Measurements from ENCODE around the gene OSBPL5. TPM values are rescaled to one million over a fixed set of nuclear protein-coding genes. Genes with fewer than 3 reads are reported as not detected.
"Not testable (repeated sequence)": the region's sequence is repeated elsewhere in the genome, so short reads cannot be mapped to it uniquely, and the experiment has no call there.

Gene OSBPL5
- total RNA-seq, 2 experiments from 2014 or later, result 2.8 to 3.4 TPM

- ChIA-PET CTCF (interaction anchor here (1.4 to 2.2 kb wide), 2 partner anchors 14 to 40 kb away, joined by 4 to 5 read pairs; no protein-coding TSS in a partner anchor), POLR2A (no interaction called here)
Observed at GRCh38 chr11:3077189-3077836, 87.8 kb downstream of the OSBPL5 start.

- CTCF ChIA-PET, result interaction anchor here (0.6 kb wide), 1 partner anchor 142 kb away, joined by 4 read pairs; no protein-coding TSS in a partner anchor
- POLR2A ChIA-PET, result no interaction called here
Observed at GRCh38 chr11:3074912-3075589, 90.1 kb downstream of the OSBPL5 start.

DNA sequence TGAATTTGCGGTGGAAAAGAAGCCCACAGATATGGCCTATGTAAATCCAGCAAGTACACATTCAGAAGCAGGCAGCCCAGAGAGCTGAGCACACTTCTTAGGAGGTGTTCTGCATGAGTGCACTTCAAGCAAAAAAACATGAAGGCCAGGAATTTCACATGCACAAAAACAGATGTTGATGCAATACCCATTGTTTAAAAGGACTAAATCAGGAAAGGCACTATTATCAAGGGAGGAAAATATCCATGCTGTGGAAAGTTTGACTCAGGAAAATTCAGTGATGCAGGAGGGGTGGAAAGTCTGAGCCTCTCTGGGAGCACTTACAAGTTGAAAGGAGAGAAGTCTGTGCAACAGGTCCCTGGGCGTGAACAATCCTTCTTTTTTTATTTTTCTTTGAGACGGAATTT lies 92.1 kb downstream of the OSBPL5 start:
- CTCF ChIA-PET, result interaction anchor here (1.0 kb wide), 1 partner anchor 19 kb away, joined by 3 read pairs; no protein-coding TSS in a partner anchor
- POLR2A ChIA-PET, result interaction anchor here (0.6 kb wide), 1 partner anchor 117 kb away, joined by 3 read pairs; no protein-coding TSS in a partner anchor

- POLR2A ChIA-PET, result no interaction called here
- CTCF ChIA-PET, result interaction anchor here (0.6 kb wide), 1 partner anchor 587 kb away, joined by 3 read pairs; no protein-coding TSS in a partner anchor
Observed at GRCh38 chr11:3069425-3069824, 95.7 kb downstream of the OSBPL5 start.

DNA sequence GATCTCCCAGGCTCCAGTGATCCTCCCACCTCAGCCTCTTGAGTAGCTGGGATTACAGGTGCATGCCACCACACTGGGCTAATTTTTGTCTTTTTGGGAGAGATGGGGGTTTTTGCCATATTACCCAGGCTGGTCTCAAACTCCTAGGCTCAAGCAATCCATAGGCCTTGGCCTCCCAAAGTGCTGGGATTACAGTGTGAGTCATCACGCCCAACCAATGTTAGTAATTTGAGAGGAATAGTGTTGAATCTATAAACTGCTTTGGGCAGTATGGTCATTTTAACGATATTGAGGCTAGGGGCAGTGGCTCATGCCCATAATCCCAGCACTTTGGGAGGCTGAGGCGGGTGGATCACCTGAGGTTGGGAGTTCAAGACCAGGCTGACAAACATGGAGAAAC lies 98.8 kb downstream of the OSBPL5 start:
- CTCF ChIA-PET, result not testable (repeated sequence)

GRCh38 chr11:3064709-3065108 lies 100.4 kb downstream of the OSBPL5 start:
- CTCF ChIA-PET, result interaction anchor here (0.8 kb wide), 2 partner anchors 13 to 18 kb away, joined by 3 to 4 read pairs; no protein-coding TSS in a partner anchor
- POLR2A ChIA-PET, result not testable (repeated sequence)

More for the DNA sequence above, 98.8 kb downstream of the OSBPL5 start:
- POLR2A ChIA-PET, result not testable (repeated sequence)

- CTCF ChIA-PET, POLR2A ChIA-PET: not testable (repeated sequence)
Observed at GRCh38 chr11:3063876-3064275, 101.2 kb downstream of the OSBPL5 start.

DNA sequence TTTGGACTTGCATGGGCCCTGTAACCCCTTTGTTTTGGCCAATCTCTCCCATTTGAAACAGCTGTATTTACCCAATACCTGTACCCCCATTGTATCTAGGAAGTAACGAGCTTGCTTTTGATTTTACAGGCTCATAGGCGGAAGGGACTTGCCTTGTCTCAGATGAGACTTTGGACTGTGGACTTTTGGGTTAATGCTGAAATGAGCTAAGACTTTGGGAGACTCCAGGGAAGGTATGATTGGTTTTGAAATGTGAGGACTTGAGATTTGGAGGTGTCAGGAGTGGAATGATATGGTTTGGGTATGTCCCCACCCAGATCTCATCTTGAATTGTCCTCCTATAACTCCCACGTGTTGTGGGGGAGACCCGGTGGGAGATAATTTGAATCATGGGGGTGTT lies 101.7 kb downstream of the OSBPL5 start:
- CTCF ChIA-PET, POLR2A ChIA-PET: not testable (repeated sequence)

GRCh38 chr11:3060436-3061025 lies 104.6 kb downstream of the OSBPL5 start:
- POLR2A ChIA-PET, result no interaction called here
- CTCF ChIA-PET, result interaction anchor here (2.5 kb wide), 1 partner anchor 31 kb away, joined by 9 read pairs; no protein-coding TSS in a partner anchor

DNA sequence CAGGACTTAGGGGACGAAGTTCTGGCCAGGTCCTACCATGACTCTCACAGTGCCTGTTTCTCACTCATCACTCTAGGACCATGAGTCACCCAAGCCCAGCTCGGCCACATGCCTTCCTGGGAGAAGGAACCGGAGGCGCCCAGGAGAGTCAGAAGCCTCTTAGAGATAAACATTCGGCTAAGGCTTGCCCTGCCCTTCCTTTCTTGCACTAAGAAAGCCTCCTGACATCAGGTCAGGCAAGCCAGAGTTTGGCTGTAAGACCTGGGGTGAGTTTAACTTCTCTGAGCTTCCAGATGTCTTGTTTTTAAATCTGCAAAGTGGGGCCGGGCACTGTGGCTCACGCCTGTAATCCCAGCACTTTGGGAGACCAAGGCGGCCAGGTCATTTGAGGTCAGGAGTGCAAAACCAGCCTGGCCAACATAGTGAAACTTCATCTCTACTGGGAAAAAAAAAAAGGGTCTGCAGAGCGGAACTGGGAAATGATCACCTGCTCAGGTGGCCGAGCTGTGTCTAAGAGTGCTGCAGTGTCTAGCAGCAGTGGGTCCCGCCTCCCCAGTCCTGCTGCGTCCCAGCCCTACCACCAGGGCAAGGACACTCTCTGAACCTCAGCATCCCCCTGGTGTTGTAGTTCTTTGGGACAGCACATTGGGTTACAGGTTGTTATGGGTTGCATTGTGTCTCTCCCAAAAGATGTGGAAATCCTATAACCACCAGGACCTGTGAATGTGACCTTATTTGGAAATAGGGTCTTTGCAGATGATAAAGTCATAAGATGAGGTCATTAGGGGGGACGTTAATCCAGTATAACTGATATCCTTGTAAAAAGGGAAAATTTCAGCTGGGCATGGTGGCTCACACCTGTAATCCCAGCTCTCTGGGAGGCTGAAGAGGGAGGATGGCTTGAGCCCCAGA lies 106.1 kb downstream of the OSBPL5 start:
- ChIA-PET POLR2A (interaction anchor here (0.6 kb wide), 1 partner anchor 11 kb away, joined by 7 read pairs; no protein-coding TSS in a partner anchor), CTCF (interaction anchor here (0.8 to 2.5 kb wide), 2 partner anchors 33 to 526 kb away, joined by 3 to 9 read pairs; no protein-coding TSS in a partner anchor)

DNA sequence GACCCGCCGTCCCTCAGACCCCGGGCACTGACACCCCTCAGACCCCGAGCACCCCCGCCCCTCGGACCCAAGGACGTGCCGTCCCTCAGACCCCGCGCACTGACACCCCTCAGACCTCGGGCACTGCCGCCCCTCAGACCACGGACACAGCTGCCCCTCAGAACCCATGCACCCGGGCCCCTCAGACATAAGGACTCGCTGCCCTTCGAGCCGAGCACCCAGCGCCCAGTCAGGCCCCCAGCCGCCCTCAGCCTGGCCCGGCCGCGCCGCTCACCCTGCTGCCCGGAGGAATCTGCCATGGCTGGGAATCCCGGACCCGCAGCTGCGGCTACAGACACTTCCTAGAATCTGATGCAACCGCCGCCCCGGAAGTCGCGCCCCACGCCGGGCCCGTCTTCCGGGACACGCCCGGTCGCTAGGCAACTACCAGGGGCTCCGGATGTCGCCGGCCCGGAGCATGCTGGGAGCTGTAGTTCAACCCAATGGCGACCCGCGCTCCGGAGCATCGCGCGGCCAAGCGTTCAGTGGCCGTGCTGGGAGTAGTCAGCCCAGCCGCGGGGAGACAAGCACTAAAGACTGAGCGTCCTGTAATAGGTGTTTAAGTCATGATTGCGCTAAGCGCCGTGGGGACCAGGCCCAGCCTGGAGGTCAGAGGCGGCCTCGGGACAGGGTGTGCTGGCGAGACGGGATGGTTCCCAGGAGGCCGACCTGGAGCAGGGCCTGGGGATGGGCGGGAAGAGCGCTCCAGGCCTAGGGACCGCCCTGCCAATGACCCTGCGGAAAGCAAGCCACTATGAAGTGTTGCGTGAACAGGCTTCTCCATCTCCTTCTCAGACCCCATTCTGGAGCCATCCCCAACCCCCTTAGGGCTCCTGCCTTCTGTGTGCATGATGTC lies 107.8 kb downstream of the OSBPL5 start, which contains the start of gene CARS1:
TSS of gene CARS1 (minus strand) at position 355 of the 895 bp plus-strand sequence. CDS start at position 299, 56 bp downstream.
- CTCF ChIA-PET, result interaction anchor here (1.1 kb wide), 1 partner anchor 524 kb away, joined by 4 read pairs; no protein-coding TSS in a partner anchor
- POLR2A ChIA-PET, result interaction anchor here (0.7 to 1.2 kb wide), 6 partner anchors 34 to 322 kb away, joined by 3 to 4 read pairs (median 4); partner anchors contain the start of genes NAP1L4, PHLDA2 and ZNF195

- CTCF ChIA-PET, result interaction anchor here (1.1 kb wide), 1 partner anchor 523 kb away, joined by 4 read pairs; no protein-coding TSS in a partner anchor
- POLR2A ChIA-PET, result interaction anchor here (0.9 to 1.2 kb wide), 4 partner anchors 64 to 323 kb away, joined by 3 to 4 read pairs (median 4); partner anchors contain the start of genes NAP1L4 and ZNF195
Observed at GRCh38 chr11:3056296-3057068, 108.6 kb downstream of the OSBPL5 start.

GRCh38 chr11:3055891-3056290 lies 109.2 kb downstream of the OSBPL5 start:
- ChIA-PET POLR2A (no interaction called here), CTCF (no interaction called here)

DNA sequence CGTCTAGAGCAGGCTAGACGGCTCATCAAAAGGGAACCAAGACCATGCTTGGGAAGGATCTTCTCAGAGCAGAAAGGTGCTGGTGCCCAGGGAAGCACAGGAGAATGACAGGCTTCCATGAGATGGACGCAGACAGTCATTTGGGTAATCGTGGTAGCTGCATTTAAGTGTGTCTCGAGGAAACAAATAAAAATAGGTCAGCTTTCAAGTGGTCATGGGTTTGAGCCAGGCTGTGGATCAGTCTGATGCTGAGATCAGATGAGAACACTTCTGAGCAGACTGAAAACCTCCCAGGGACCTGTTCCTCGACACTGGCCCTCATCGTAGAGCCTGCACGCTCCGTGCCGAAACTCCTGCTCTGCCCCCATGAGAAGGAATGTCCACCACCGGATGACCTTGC lies 112.5 kb downstream of the OSBPL5 start:
- CTCF ChIA-PET, result interaction anchor here (1.3 kb wide), 1 partner anchor 39 kb away, joined by 5 read pairs; no protein-coding TSS in a partner anchor

DNA sequence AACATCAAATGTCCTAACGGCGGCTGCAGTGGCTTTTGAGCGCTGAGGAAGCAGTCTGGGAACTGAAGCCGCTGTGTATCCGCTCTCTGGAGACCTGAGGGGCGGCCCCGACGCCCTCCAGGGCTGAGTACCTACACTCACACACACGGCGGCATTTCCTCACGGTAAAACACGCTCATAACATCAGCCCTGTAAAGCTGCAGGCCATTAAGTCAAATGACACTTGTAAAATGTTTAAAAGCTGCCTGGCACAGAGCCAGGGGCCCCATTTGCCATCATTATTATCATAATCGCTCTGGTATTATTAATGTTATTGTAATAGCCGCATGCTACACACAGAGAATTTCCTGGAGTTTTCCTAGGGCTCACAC lies 113.0 kb downstream of the OSBPL5 start:
- POLR2A ChIA-PET, result no interaction called here
- CTCF ChIA-PET, result interaction anchor here (1.3 kb wide), 2 partner anchors 13 to 40 kb away, joined by 4 to 5 read pairs; no protein-coding TSS in a partner anchor

More for the DNA sequence above, 112.5 kb downstream of the OSBPL5 start:
- POLR2A ChIA-PET, result no interaction called here

DNA sequence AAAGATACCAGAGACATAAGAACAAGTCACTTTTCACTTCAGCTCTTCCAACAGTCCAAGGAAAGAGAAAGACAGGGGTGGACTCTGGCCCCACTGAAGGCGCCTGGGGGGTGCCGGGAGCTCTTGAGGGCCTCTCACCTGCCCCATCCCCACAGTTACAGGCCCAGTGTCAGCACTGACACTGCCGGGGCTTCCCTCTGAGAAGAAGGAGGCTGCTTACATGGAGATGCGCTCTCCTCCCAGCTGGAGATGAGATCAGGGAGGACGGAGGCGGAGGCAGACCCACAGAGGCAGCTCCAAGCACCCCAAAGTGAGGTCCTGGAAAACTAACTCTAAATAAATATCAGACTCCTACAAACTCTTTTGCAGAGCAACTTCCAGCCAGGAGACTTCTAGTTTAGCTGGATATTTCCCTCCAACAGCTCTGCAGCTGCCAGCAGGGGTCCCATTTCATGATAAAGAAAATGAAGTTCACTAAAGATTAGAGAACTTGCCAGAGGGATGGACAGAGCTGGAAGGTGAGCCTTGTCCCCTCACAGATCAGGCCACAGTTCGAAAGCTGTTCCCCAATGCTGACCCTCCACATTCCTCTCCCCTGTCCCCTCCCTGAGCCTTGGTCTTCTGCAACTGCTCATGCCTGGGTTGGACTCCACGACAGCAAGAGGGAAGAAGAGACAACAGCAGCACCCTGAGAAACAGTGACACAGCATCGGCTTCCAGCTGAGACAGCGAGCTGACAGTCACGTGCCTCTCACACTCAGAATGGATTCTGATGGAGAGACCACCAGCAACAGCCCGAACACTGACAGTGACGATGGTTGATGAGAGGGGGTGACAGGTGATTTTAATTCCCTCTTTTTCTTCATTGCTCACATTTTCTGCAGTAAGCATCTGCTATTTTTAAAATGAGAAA lies 113.7 kb downstream of the OSBPL5 start:
- ChIA-PET CTCF (interaction anchor here (1.1 to 2.7 kb wide), 4 partner anchors 14 to 40 kb away, joined by 3 to 25 read pairs (median 4); no protein-coding TSS in a partner anchor), POLR2A (no interaction called here)
